LHCN-M2 (cell line): ENCODE results near the gene SEC14L6. TPM values are rescaled to one million over a fixed set of nuclear protein-coding genes. Genes with fewer than 3 reads are reported as not detected.
A peak's percentile ranks its signal among the peaks of the same experiment; 100 is the strongest.
"Not testable (repeated sequence)": the region's sequence is repeated elsewhere in the genome, so short reads cannot be mapped to it uniquely, and the experiment has no call there.

ENCODE experiments used
- DNase-seq: peaks from one replicate; pipeline ENCODE4 v3.0.0-alpha.2; 2012; ENCODE audit warnings: low read depth
- polyA plus RNA-seq: library from polyadenylated mRNA; unstranded; fragments of >200 nt; gene quantifications from one replicate; pipeline ENCODE4 v1.2.1, GENCODE V29; 2012; ENCODE audit warnings: missing spikeins
- total RNA-seq: library from RNA; depleted of rRNA; stranded (reverse); fragments of >200 nt; gene quantifications from 2 replicates; pipeline ENCODE4 v1.2.3, GENCODE V29; 2014; rRNA removed

The SEC14L6 gene
- total RNA-seq: not detected in 2 replicates
- not detected for polyA plus RNA-seq

DNA sequence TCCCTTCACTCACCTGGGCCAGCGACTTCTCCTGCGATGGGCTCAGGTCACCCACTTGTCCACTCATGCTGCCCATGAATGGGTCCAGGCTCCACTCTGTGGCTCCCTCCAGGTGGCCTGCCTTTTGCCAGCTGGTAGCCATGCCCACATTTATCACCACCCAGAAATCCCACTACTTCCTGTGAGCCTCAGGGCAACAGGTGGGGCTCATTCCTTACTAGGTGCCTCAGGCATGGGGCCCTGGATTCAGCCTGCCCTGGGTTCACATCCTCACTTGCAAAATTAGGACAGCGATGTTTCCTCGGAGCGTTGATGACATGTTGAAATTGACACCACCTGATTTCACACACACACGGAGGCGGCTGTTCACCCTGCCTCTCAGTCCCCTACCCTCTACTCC lies at the start of gene SEC14L6:
SEC14L6 (minus strand) TSS at position 126 of the 400 bp plus-strand sequence; CDS start at position 67, 59 bp downstream.
- DNase-seq: no peak

DNA sequence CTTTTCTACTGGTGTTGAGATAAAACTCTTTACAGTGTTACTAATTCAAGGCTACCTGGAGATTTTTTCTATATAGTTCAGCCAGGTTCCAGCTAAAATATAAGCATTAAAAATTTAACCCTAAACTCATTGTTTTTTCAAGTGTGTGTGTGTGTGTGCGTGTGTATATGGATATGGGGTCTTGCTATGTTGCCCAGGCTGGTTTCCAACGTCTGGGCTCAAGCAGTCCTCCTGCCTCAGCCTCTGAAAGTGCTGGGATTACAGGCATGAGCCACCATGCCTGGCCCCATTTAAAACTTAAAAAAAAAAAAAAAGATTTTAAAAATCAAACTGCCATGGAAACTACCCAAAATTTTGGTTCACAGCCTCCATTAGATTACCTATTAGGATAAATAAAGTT lies 49.7 kb upstream of the SEC14L6 start:
- DNase-seq: no peak

DNA sequence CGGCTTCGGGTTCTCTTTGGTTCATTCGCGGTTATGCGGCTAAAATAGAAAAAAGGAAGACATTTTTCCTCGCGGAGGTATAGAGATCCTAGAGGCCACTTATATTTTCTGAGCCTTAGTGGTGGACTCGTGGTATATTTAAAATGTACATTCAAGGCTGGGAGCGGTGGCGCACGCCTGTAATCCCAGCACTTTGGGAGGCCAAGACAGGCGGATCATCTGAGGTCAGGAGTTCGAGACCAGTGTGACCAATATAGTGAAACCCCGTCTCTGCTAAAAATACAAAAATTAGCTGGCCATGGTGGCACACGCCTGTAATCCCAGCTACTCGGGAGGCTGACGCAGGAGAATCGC lies 45.8 kb upstream of the SEC14L6 start:
- not testable (repeated sequence) for DNase-seq

DNA sequence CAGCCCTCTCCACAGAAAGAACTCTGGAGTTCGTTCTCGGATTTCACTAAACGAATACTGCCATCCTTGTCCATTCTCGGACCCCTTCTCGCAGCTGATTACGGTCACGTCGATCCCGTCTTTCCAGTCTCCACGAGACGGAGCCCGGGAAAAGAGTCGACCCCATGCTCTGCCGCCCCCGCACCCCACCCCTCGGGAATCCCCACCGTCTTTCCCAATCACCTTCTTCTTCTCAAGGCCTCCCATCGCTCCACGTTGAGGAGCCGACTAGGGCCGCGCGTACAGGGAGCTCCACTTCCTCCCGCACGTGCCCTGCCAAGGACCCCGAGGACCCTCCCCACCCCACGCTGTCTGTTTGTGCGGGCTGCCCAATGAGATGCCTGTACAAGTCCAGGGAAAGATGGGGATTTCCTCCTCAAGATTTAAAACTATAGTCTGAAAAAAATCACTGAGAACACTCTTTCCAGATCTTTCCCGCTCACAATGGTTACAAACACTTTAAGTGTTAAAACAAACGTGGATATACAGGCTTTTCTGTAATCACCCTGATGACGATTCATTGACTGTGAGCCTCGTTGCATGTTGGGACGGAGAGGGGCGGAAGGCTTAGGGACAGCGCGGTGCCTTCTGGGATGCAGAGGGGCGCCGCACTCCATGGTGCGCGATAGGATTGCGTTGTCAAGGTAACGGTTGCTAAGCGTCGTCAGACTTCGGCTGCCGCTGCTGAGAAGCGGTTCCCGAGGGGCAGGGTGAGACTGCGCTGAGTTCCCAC lies 45.2 kb upstream of the SEC14L6 start, which contains the start of gene PES1:
PES1 (minus strand) TSS at position 323 of the 772 bp plus-strand sequence; CDS start at position 246, 77 bp downstream.
- peak; percentile 99 for DNase-seq

DNA sequence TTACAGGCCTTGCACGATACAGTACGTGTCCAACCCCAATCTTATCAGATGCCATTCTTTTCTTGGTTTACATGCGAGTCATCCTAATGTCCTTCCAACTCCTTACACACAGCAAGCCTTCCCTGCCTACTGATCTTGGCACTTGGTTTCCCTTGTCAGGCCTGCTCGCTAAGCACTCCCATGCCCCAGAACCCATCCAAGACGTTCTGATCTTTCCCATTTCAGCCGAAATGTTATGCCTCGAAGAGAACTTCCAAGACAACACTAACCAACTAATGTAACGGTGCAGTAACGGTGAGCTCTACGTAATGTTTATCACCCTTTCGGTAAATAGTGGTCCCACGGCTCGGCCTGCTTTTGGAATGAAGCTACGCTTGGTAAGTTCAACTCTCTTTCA lies 44.6 kb upstream of the SEC14L6 start:
- peak; percentile 19 for DNase-seq

DNA sequence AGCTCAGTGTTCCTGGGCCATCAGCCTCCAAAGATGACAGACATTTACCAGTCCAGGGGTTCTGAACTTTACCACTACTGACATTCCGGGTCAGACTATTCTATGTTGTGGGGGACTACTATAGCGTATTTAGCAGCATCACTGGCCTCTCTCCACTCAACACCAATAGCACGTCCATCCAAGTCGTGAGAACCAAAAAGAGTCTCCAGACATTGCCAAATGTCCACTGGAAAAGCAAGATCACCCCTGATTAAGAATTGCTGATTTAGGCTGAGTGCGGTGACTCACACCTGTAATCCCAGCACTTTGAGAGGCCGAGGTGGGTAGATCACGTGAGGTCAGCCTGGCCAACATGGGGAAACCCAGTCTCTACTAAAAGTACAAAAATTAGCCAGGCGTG lies 39.9 kb upstream of the SEC14L6 start:
- DNase-seq: no peak

DNA sequence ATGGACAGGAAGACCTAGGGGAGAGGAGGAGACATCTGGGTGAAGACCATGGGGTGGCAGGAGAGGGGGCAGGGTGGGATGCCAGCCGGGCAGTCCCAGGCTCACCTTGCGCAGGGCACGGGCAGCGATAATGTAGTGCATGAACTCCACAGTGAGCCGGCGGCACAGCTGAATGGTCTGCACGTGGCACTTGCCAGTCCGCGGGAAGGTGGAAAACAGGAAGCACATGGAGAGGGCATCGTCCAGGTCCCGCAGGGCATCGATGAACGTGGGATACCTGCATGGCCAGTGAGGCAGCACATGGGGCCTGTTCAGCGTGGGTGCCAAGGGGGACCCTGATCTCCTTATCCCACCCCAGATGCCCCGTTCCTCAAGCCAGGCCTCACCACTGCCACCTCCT lies 37.9 kb upstream of the SEC14L6 start:
- DNase-seq: no peak

DNA sequence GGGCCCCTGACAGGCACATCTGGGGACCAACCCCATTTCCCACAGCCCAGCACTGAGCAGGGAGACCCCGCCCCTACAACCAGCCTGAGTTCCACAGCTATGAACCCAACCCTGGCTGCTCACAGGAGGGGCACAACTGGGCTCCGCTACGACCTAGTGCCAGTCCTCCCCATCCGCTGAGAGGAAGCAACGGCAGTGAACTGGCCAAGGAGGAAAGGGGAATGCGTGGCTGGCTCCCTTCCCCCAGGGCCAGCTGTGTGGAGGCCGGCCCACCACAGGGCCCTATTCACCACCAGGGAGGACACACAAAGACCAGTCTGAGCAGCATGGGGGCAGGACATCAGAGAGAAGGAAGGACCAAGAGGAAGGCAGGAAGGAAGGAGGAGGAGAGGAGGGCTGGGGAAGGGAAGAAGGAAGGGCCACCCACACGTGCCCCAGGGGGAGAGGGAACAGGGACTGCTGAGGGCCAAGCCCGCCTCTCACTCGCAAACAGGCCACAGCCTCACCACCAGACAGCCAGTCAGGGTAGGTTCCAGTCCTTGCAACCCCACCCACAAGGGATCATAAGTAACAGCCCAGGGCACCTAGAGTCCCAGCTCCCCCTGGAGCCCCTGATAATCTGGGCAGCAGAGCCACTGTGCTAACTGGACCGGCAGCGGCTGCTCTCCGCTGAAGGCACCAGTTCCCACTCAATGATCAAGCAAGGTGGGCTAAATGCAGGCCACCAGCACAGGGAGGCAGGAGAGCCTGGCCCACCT lies 36.4 kb upstream of the SEC14L6 start:
- DNase-seq: no peak

DNA sequence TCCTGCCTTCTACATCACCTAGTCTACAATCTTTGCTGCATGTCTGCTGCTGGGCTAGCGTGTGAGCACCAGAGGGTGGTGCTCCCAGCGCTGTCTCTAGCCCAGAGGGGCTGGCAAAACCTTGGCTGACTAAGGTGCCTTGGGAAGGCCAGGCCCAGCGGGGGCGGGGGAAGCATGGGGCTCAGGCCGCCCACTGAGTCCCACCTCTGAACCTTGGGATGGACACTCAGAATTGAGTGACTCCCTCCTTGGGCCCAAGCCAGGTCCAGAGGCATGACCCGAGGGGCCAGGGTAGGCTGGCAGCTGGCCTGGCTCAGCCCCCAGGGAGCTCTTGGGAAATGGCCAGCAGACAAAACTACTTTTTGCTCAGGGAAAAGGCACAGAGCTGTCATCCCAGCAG lies 35.5 kb upstream of the SEC14L6 start:
- DNase-seq: no peak

DNA sequence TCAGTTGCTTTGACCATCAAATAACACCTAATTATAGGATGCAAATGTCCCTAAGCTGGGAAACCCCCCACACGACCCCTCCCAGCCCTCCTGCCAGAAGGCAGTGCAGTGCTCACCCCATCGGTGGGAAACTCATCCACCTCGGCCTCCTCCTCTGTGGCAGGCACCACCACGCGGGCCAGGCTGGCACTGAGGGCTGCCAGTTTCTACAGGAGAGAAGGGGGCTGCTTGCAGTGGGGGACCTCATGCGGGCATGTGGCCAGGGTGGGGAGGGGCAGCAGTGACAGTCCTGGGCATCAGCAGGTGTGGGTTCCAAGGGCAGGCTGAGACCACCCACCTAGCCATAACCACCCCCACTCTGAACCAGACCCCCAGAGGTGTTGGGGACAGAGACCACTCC lies 34.4 kb upstream of the SEC14L6 start:
- no peak for DNase-seq

DNA sequence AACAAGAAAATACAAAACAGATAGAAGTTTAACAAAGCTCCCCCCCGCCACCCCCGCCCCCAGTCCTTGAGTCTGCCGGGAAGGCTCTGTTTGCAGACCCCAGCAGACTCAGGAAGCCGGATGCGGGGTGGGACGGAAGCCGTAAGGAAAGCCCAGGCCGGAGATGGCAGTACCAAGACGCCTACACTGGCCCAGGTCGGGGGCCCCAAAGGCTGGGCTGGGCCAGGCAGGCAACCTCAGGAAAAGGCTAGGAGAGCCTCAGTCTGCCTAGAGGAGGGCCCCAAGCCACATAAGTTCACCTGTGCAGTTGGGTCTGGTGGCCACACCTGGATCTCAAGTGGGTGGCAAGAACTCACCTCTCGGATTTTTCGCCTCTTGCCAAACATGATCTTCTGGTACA lies 31.9 kb upstream of the SEC14L6 start:
- no peak for DNase-seq

DNA sequence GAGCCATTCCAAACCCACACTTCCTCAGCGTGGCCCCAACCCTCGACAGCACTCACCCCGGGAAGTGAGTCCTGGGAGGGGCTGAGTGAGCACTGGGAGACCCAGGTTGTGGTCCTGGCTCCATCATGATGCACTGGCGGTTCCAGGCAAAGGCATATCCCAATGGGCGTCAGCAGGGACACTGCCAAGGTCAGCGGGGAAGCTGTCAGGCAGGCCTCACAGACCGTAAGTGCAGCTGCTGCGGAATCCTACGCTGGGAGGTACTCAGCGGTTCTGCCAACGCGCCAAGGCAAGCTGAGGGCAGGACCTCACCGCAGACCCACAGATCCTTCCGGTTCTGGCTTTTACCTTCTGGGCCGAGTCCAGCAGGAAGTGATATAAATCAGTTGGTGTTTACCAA lies 29.3 kb upstream of the SEC14L6 start:
- DNase-seq: peak; percentile 14

DNA sequence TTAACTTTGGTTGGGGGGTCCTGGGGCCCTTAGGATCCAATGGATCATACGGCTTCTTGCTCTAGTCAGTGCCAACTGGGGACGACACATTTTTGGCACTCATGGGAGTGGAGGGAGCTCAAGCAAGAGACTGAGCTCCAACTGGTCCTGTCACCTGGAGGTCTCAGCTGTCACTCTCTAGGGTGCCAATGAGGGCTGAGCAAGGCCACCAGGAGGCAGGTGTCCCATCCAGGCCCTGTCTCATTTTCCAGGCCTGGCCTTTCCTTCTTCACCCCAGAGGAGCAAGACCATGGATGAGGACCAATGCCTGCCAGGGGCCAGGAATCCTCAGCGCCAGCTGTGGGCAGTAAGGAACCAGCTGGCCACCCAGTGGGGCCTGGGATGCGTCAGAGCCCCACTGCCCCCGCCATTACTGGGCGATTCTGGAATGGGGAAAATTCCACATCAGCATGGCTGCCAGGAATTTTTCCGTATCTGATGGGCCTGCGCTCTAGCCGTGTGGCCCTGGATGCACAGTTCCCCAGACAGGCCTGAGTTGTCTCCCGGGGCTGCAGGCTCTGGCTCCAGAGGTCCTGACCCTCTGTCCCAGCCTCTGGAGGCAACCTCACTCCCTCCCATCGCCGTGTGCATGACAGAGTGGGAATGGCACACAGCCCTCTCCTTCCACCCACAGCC lies 28.6 kb upstream of the SEC14L6 start:
- DNase-seq: peak; percentile 73

DNA sequence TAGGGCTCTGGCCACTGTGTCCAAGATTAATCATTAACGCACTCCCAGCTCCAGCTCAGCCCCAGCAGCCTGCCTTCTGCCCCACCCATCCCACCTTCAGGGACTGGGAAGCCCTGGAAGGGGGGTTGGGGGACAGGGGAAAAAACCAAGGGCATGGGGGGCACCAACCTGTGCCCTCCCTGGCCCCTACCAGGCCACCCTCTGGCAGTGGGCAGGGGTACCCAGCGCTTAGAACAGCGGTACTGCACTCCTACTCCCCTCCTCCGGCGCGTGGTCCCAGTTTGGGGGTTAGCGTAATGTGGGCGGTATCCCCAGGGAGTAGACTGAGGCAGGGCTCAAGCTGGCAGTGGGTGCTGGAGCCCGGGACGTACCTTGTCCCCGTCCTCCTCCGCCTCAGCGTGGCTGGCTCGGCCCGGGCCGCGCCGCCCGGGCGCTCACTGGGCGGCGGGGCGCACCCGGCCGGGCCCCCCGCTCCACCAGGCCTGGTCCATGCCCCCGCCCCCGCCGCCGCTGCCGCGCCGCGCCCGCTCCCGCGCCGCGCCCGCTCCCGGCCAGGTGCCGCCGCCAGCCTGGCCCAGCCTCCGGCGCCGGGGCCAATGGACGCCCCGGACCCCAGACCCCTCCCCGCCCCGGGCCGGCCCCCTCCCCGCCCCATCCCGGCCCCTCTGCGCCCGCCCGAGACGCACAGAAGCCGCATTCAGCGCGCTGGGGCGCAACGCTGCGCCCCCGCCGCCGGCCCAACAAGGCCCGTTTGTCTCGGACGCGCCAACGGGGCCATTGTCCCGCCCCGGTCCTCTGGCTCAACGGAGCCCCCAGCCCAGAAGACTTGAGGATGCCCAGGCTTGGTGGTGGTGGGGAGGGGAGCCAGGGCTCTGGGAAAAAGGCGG lies 27.8 kb upstream of the SEC14L6 start, which contains the start of gene GAL3ST1:
GAL3ST1 (minus strand) TSS at position 571 of the 887 bp plus-strand sequence. CDS start 17,273 bp downstream, outside the sequence.
- DNase-seq: no peak

DNA sequence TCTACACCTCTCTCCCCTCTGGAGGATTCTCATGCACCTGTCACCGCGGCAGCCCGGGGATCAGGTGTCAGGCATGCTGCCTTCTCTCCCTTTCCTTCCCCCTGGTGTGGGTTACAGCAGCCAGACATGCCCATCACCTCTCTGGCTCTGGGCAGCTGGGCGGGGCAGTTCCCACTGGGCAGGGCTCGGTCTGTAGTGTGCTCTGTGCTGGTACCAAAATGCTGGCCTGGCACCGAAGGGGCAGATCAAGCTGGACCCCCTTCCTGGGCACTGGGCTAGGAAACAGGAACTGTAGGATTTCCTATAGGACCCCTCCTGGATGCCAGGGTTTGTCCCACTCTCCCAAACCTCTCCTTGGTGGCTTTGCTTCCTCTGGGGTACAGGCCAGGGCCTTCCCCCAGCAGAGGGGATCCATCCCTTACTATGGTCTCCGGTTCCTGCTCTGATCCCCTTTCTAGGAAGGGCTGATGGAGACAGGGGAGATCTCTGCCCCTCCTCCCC lies 27.1 kb upstream of the SEC14L6 start:
- peak; percentile 24 for DNase-seq

DNA sequence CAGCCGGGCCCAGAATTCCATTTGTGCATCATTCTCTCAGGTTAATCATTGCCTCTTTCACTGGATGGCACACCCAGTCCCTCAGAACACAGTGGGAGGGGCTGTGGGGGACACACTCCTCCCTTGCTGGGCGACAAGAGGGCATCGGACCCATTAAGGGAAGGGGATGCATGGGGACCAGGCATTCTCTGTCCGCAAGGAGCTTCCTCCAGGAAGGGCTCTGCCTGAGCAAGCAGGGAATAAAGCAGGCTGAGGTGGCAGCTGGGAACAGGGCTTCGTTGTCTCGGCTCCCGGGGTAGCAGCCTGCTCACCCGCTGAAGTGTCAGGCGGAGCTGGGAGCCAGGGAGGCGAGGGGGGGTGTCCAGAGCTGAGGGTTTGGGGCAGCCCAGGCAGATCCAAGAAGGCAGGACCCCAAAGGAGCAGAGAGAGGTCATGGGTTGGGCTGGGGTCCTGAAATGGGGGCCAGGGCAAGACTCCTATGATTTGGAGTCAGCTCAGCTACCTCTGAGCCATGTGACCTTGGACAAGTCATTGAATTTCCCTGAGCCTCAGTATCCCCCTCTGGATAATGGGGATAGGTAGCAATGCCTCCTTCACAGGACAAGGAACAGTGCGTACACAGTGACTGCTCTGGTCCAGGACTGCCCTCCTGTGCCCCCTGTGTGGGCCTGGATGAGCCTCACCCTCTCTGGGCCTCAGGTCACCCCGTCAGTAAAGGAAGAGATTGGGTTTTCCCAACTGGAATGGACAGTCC lies 26.5 kb upstream of the SEC14L6 start:
- no peak for DNase-seq

DNA sequence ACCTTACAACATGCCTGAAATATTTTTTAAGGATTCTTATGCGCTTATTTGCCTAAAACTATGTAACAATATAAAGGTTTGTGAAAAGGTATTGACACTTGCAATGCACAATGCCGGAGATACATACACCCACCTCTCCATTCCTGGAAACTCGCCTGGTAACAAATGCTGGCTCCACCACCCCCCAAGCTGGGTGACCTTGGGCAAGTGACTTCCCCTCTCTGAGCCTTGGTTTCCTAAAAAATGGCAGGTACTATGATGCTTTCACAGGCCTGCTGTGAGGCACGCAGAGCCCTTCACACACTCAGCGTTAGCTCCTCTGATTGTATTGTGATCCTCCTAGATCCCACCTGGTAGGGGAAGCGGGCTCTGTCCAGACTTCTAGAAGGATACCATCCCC lies 25.7 kb upstream of the SEC14L6 start:
- DNase-seq: no peak

DNA sequence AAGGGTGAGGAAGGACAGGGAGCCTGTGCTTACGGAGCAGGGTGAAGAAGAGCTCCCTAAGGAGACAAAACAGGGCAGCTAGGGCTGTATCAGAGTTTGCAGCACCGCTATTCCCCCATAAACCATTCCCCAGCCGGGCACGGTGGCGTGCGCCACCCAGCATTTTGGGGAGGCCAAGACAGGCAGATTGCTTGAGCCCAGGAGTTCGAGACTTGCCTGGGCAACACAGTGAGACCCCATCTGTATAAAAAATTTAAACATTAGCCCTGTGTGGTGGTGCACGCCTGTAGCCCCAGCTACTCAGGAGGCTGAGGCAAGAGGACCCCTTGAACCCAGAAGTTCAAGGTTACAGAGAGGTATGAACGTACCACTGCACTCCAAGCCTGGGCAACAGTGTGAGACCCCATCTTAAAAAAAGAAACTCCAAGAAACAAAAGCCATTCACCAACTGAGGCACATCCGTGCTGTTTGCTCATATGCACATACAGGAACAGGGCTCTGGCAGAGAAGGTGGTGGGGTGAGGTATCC lies 23.2 kb upstream of the SEC14L6 start:
- no peak for DNase-seq

DNA sequence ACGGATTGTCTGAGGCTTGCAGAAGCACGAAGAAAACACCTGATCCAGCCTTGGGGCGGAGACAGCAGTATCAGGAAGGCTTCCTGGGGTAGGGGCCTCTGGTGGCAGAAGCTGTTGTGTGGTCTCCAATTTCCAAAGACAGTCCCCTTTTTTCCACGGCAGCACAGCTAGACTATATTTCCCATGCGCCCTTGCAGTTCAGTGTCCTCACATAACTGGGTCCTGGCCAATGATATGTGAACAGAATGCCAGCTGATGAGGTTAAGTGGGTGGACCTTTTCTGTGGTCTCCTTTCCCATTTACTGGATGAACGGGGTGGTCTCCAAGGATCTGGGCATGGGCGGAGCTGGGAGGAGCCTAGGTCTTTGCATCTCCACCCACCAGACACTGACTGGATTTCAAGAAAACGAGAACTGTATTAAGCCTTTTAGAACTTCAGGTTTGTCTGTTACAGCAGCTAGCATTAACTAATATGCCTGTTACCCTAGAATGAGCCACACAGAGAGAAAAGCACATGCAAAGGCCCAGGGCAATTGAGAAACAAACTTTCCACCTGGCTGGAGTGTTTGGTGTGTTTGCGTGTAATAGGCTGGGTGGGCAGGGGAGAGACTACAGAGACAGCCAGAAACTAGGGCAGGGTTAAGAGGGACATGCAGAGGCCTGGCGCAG lies 21.7 kb upstream of the SEC14L6 start:
- no peak for DNase-seq
